ENCODE measurements around the gene UMODL1.

DNA sequence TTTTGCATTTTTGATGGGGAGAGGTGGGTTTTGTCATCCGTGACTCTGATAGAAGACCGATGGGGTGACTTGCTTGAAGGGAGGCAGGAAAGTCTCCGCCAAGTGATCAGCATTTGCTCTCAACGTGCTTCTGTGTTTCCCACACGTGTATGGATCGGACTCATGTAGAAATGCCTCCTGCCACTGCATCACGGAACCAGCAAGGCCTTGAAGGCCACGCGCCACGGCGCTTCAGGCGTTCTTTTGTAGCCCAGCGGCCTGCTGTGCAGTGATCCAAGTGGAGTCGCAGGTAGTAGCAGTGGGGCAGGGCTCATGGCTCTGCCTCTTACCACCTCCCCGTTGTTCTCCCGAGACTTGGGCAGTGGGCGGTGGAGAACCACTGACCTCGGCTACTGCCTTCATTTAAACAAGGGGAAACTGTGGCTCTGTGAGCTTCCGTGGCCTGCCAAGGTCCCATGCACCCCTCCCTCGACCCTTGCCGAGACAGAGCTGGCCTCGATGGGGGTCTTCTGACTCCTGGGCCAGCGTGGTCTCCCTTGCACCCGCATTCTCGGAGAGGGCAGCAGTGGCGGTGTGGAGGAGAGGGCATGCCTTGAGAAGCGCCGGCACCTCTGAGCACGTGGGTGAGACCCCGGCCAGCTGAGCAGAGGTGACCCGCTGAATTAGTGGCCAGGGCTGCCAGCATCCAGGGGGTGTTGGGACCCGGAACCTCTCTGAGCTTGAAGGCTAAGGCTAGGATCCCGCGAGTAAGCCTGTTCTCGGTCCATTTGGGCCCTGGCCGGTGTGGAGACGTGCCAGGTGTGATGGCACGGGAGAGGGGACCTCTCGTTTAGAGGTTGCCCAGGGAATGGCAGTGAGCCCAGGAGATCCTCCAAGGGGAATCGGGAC, 101.7 kb downstream of the UMODL1 start:
- TF ChIP-seq POLR2AphosphoS5 (IDR thresholded peaks at IDR 0.05; ENCODE audit: low read depth, low read length) (no peak), POLR2A (IDR thresholded peaks at IDR 0.05; ENCODE audit: low read depth, low read length) (no peak), TAF1 (IDR thresholded peaks at IDR 0.05; ENCODE audit: borderline replicate concordance, low read depth, low read length) (no peak)

All from GM12892 (cell line).